ENCODE results near the gene FAM162B. TPM values are rescaled to one million over a fixed set of nuclear protein-coding genes. Genes with fewer than 3 reads are reported as not detected.
"Not testable (repeated sequence)": the region's sequence is repeated elsewhere in the genome, so short reads cannot be mapped to it uniquely, and the experiment has no call there.

Gene FAM162B
- total RNA-seq, 1 experiment from 2014 or later = not detected

- BruUV-seq (replicated peaks) = no TSS peak
- H3K27ac Mint-ChIP-seq (ENCODE audit: low read depth, unreplicated experiment) = no peak overlapping the region
- DNase-seq (ENCODE audit: unreplicated experiment) = no peak
- ChIA-PET POLR2A (no interaction called here), CTCF (interaction anchor here (0.7 kb wide), 2 partner anchors 79 to 759 kb away, joined by 3 to 6 read pairs; no protein-coding TSS in a partner anchor)
- TF ChIP-seq CTCF (IDR thresholded peaks at IDR 0.05; ENCODE audit: unreplicated experiment) = no peak
- no peak overlapping the region for H3K4me3 Mint-ChIP-seq (ENCODE audit: unreplicated experiment)
- H3K9me3 Mint-ChIP-seq (ENCODE audit: unreplicated experiment) = no peaks in the 10 kb centered on the region
- H3K36me3 Mint-ChIP-seq (ENCODE audit: insufficient read depth, unreplicated experiment) = peaks cover 38% of the 10 kb centered on the region
- intact Hi-C loops (cut with micrococcal nuclease) = no loop called here
- H3K4me1 Mint-ChIP-seq (ENCODE audit: insufficient read depth, unreplicated experiment) = no peaks in the 10 kb centered on the region
- no peaks in the 10 kb centered on the region for H3K27me3 Mint-ChIP-seq (ENCODE audit: insufficient read depth, unreplicated experiment)
These were observed 59.6 kb downstream of the FAM162B start for GRCh38 chr6:116705917-116706316.

DNA sequence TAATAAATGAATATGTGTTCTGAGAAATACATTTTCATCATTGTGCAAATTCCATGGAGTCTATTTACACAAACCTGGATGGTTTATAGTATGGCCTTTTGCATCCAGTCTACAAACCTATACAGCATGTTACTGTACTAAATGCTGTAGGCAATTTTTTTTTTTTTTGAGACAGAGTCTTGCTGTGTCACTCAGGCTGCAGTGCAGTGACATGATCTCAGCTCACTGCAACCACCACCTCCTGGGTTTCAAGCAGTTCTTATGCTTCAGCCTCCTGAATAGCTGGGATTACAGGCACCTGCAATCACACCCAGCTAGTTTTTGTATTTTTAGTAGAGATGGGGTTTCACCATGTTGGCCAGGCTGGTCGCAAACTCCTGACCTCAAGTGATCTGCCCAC, 61.6 kb downstream of the FAM162B start:
- H3K27me3 Mint-ChIP-seq (ENCODE audit: insufficient read depth, unreplicated experiment); H3K4me3 Mint-ChIP-seq (ENCODE audit: unreplicated experiment); POLR2A ChIA-PET; H3K27ac Mint-ChIP-seq (ENCODE audit: low read depth, unreplicated experiment); H3K4me1 Mint-ChIP-seq (ENCODE audit: insufficient read depth, unreplicated experiment); H3K9me3 Mint-ChIP-seq (ENCODE audit: unreplicated experiment); BruUV-seq (replicated peaks); intact Hi-C loops (cut with micrococcal nuclease); DNase-seq (ENCODE audit: unreplicated experiment): not testable (repeated sequence)
- CTCF ChIA-PET = interaction anchor here (0.5 to 0.7 kb wide), 3 partner anchors 80 to 643 kb away, joined by 3 read pairs; partner anchors contain the start of gene FRK
- peaks cover 30% of the 10 kb centered on the region for H3K36me3 Mint-ChIP-seq (ENCODE audit: insufficient read depth, unreplicated experiment)

Other genes starting within 250 kb of the FAM162B start
- gene TRAPPC3L, start 220.0 kb downstream of the FAM162B start, total RNA-seq (2022) = not detected in 2 replicates
- not detected in 2 replicates for gene CALHM4, start 212.0 kb downstream of the FAM162B start, total RNA-seq (2022)
- gene RWDD1, start 194.2 kb downstream of the FAM162B start, total RNA-seq (2022) = 41.6 and 57.2 TPM in 2 replicates
- gene RSPH4A, start 149.2 kb downstream of the FAM162B start, total RNA-seq (2022) = not detected in 2 replicates
- 18.4 and 21.2 TPM in 2 replicates for gene ZUP1, start 97.0 kb downstream of the FAM162B start, total RNA-seq (2022)
- 6.0 and 7.3 TPM in 2 replicates for gene KPNA5, start 84.5 kb downstream of the FAM162B start, total RNA-seq (2022)
- gene GPRC6A, start 63.4 kb upstream of the FAM162B start, total RNA-seq (2022) = not detected in 2 replicates
- gene RFX6, start 111.5 kb upstream of the FAM162B start, total RNA-seq (2022) = not detected in 2 replicates

Data from MCF 10A (cell line).